ENCODE measurements around the gene PP2D1. TPM values are rescaled to one million over a fixed set of nuclear protein-coding genes. Genes with fewer than 3 reads are reported as not detected.

Gene PP2D1
- total and polyA plus RNA-seq, 2 donors (not counting 3 experiments of a cell fraction or from before 2014, with no cell fraction given), result not detected

DNA sequence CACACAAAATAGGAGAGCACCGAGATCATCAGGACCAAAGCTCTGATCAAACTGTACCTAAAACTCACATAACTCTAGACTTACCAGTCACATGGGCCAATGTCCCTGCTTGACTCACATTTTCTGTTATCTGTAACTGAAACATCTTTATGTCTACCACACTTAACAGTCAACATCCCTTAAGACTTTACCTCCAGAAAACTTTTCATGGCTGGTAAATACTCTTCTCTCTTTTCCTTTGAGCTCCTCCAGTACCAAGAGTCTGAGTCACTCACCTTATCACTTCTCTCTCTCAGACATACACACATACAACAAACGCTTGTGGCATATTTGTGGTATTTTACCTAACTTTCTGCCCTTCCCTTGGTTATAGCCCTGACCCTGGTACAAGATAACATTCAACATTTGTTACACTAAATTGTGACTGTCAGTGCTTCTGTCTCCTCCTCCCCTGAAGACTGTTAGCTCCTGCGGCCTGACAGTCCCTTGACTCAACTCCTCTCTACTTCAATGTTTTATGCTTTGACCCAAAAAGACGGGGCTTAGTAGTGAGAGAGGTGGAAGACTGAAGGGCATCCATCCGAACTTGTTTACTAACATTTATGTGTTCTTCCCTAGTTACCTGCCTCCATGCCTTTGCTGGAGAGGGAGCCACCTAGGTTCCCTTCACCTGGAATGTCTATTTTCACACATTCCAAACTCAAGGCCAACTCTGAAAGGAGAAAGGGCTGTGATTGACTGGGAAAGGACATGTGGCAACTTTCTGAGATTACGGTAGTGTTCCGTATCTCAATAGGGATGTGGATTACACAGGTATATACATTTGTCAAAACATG is 74.4 kb downstream of the PP2D1 start:
- no peaks in the 10 kb centered on the region for H4K20me1 ChIP-seq (replicated peaks; ENCODE audit: control insufficient read depth, extremely low read depth, insufficient read depth, low read length)
- intact Hi-C loops (cut with micrococcal nuclease) (no loop called here), dilution Hi-C loops (cut with MboI; ENCODE audit: extremely low pct_ligation_motif_present, low sequenced_read_pairs) (no loop called here)
- H3K4me2 ChIP-seq (ENCODE audit: insufficient read depth, low read length), result no peak overlapping the region
- no peaks in the 10 kb centered on the region for H3K27me3 ChIP-seq (ENCODE audit: control insufficient read depth in 2 of 2, insufficient read depth in 2 of 2, low read length in 2 of 2)
- H2AFZ ChIP-seq (ENCODE audit: low read depth, low read length), result no peak overlapping the region
- POLR2A ChIA-PET, result no interaction called here
- no peaks in the 10 kb centered on the region for H3K9me3 ChIP-seq (replicated peaks; ENCODE audit: control insufficient read depth, insufficient read depth, low read length)
- no peaks in the 10 kb centered on the region for H3K9me1 ChIP-seq (replicated peaks; ENCODE audit: control insufficient read depth, extremely low read depth, insufficient read depth, low read length)
- no peaks in the 10 kb centered on the region for H3K36me3 ChIP-seq (ENCODE audit: control insufficient read depth in 2 of 2, extremely low read depth in 1 of 2, insufficient read depth in 2 of 2, low read length in 2 of 2)
- TF ChIP-seq GATA2 (IDR thresholded peaks at IDR 0.05; ENCODE audit: insufficient read depth, insufficient read length, low read depth, low read length), result no peak
- peak; percentile 9 for TF ChIP-seq FOS (IDR thresholded peaks at IDR 0.05; ENCODE audit: borderline replicate concordance, insufficient read depth, low read length)
- DNase-seq (ENCODE audit: low read depth, low spot score) (no peak), FAIRE-seq (peak; percentile 47)
- no peak overlapping the region for H3K4me3 ChIP-seq (replicated peaks in 1 of 3; ENCODE audit: insufficient read depth in 1 of 3, low read depth in 1 of 3, low read length in 3 of 3)
- BruUV-seq (replicated peaks), result no TSS peak
- no peak overlapping the region for H3K9ac ChIP-seq (replicated peaks; ENCODE audit: extremely low read depth, insufficient read depth, low read length)
- CTCF ChIA-PET, result no interaction called here
- H3K4me1 ChIP-seq (ENCODE audit: control insufficient read depth, extremely low read depth, insufficient read depth, low read length), result no peaks in the 10 kb centered on the region
- H3K79me2 ChIP-seq (ENCODE audit: control insufficient read depth, insufficient read depth, low read length), result no peaks in the 10 kb centered on the region
- H3K27ac ChIP-seq (ENCODE audit: insufficient read depth, low read depth, low read length), result no peak overlapping the region

Small RNA genes within 50 kb of the gene (small RNA-seq; reads per million reads assigned to genes)
- gene RNU4-85P (ENCODE audit: insufficient read depth, insufficient read length, low read depth, low replicate concordance) (not detected), gene RPL39P18 (ENCODE audit: insufficient read depth, insufficient read length, low read depth, low replicate concordance) (not detected)

Other genes with a start within 250 kb of the PP2D1 start
- gene EFHB, start 78.0 kb downstream of the PP2D1 start, total RNA-seq, result 0.82 and 0.99 TPM in 2 replicates
- not detected in 2 replicates for gene EFHB, start 78.0 kb downstream of the PP2D1 start, polyA plus RNA-seq
- gene RAB5A, start 65.2 kb downstream of the PP2D1 start, total RNA-seq, result 63.8 and 66.9 TPM in 2 replicates
- 17.9 and 20.6 TPM in 2 replicates for gene RAB5A, start 65.2 kb downstream of the PP2D1 start, polyA plus RNA-seq
- 9.7 and 11.0 TPM in 2 replicates for gene KAT2B, start 28.2 kb upstream of the PP2D1 start, total RNA-seq
- 1.9 and 2.6 TPM in 2 replicates for gene KAT2B, start 28.2 kb upstream of the PP2D1 start, polyA plus RNA-seq
- 15.5 and 21.7 TPM in 2 replicates for gene SGO1, start 173.9 kb upstream of the PP2D1 start, total RNA-seq
- gene SGO1, start 173.9 kb upstream of the PP2D1 start, polyA plus RNA-seq, result 2.0 and 3.0 TPM in 2 replicates